ENCODE results near the gene CMC2. TPM values are rescaled to one million over a fixed set of nuclear protein-coding genes. Genes with fewer than 3 reads are reported as not detected.

Gene CMC2
- total RNA-seq, 1 experiment from 2014 or later: 64.2 TPM

DNA sequence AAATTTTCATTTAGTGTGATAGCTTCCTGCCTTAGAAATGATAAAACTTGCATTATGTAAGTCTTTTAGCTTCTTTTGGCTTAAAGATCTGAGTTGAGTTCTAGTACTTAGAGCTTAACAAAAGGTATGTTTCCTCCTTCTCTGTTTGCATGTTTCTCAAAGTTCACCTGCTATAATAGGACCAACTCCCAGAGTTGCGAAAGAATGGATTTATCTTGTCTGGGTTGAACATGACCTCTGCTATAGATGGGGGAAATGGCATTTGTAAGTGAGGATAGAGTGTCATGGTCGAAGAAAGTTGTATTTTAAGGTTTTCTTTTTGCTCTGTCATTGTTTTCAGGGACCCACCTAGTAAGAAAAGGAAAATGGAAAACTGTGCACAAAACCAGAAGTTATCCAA, 36.1 kb upstream of the CMC2 start:
- Histone ChIP-seq H3K4me2 (ENCODE audit: insufficient read depth, insufficient read length, low read length) (no peak overlapping the region), H3K23ac (ENCODE audit: insufficient read length, low read depth, low read length) (no peak overlapping the region), H3K23me2 (ENCODE audit: insufficient read length, low read depth, low read length, poor library complexity, severe bottlenecking) (no peaks in the 10 kb centered on the region), H2BK5ac (ENCODE audit: insufficient read length, low read length) (no peak overlapping the region), H4K5ac (ENCODE audit: insufficient read length, low read depth, low read length) (no peak overlapping the region), H4K91ac (ENCODE audit: insufficient read length, low read depth, low read length) (no peak overlapping the region), H2AFZ (ENCODE audit: low read length) (no peak overlapping the region), H3K4ac (ENCODE audit: low read depth, low read length) (no peak overlapping the region), H2BK120ac (ENCODE audit: low read depth, low read length, poor library complexity, severe bottlenecking) (no peak overlapping the region), H3K9ac (ENCODE audit: extremely low read depth, insufficient read length, low read length) (no peak overlapping the region), H2BK12ac (ENCODE audit: insufficient read length, low read depth, low read length) (no peak overlapping the region), H3K27me3 (ENCODE audit: insufficient read depth, low read length) (no peaks in the 10 kb centered on the region), H3K4me1 (ENCODE audit: insufficient read depth, low read length) (no peaks in the 10 kb centered on the region), H4K8ac (replicated peaks; ENCODE audit: insufficient read length, low read depth, low read length) (no peak overlapping the region), H3K14ac (ENCODE audit: insufficient read depth, low read length) (no peak overlapping the region), H2BK15ac (ENCODE audit: low read depth, low read length) (no peak overlapping the region), H3K9me3 (ENCODE audit: control insufficient read depth, low read depth, low read length) (no peaks in the 10 kb centered on the region), H2AK5ac (ENCODE audit: insufficient read length, low read length) (no peak overlapping the region), H2BK20ac (ENCODE audit: low read depth, low read length, poor library complexity, severe bottlenecking) (no peak overlapping the region), H3T11ph (ENCODE audit: low read length) (no peak overlapping the region), H3K79me1 (ENCODE audit: insufficient read depth, low read depth, low read length, poor library complexity, severe bottlenecking) (no peaks in the 10 kb centered on the region), H3K27ac (ENCODE audit: insufficient read length, low read depth, low read length) (no peak overlapping the region), H3K56ac (ENCODE audit: insufficient read length, low read depth, low read length) (no peak overlapping the region), H3K18ac (ENCODE audit: insufficient read length, low read depth, low read length) (no peak overlapping the region), H4K20me1 (ENCODE audit: control insufficient read depth, insufficient read depth, insufficient read length) (no peaks in the 10 kb centered on the region), H3K79me2 (ENCODE audit: insufficient read depth, low read length) (no peaks in the 10 kb centered on the region)
- no peak for DNase-seq
- H3K27me3 Mint-ChIP-seq (ENCODE audit: low read depth): no peaks in the 10 kb centered on the region
- no peak for TF ChIP-seq CTCF (conservative IDR thresholded peaks at IDR 0.05)
- H3K27ac Mint-ChIP-seq: no peak overlapping the region
- H3K4me1 Mint-ChIP-seq: peaks cover 4 to 5% of the 10 kb centered on the region in 2 experiments; a peak in 3 of 4 replicates
- no CpG with 5 or more reads among the region's 2 CpGs for WGBS (ENCODE audit: extremely low coverage, insufficient read length, low lambda C conversion rate)
- H3K36me3 Mint-ChIP-seq (ENCODE audit: insufficient read depth in 1 of 3, low read depth in 3 of 3): peaks cover 34 to 65% (median 65%) of the 10 kb centered on the region in 3 experiments; a peak in 6 of 7 replicates
- H3K9me3 Mint-ChIP-seq: no peaks in the 10 kb centered on the region
- no peak overlapping the region for H3K4me3 Mint-ChIP-seq
